Neural cell (in vitro differentiated cells): ENCODE data around the gene ZSWIM5. TPM values are rescaled to one million over a fixed set of nuclear protein-coding genes. Genes with fewer than 3 reads are reported as not detected.

Experiments
- H2AFZ ChIP-seq: fragments of 200-600, 300-800 bp; sonication (generic), shearing (Covaris generic); 2 replicates; pipeline ENCODE4 v1.6.0; 2014; ENCODE audit warnings: low read depth, mild to moderate bottlenecking, antibody characterized with exemption, low read length, moderate library complexity
- H3F3A ChIP-seq: fragments of 200-600 bp; shearing (Covaris generic); 2 replicates; pipeline ENCODE4 v1.6.1; 2016; ENCODE audit warnings: mild to moderate bottlenecking, moderate library complexity, mixed read lengths, antibody characterized with exemption, low read length; ENCODE audit not compliant: insufficient read depth, poor library complexity, severe bottlenecking
- H3K27ac ChIP-seq: fragments of 200-600, 300-800 bp; sonication (generic), shearing (Covaris generic); 2 replicates; pipeline ENCODE4 v1.5.1; 2014; ENCODE audit warnings: mild to moderate bottlenecking, low read length, moderate library complexity
- H3K27me3 ChIP-seq: fragments of 300-800, 200-600 bp; sonication (generic), shearing (Covaris generic); 2 replicates; pipeline ENCODE4 v1.6.0; 2014; ENCODE audit warnings: mild to moderate bottlenecking, low read depth, low read length, moderate library complexity; ENCODE audit not compliant: insufficient read depth
- H3K36me3 ChIP-seq: fragments of 300-800, 200-600 bp; sonication (generic), shearing (Covaris generic); 2 replicates; pipeline ENCODE4 v1.5.1; 2014; ENCODE audit warnings: mild to moderate bottlenecking, antibody characterized with exemption, low read length, moderate library complexity; ENCODE audit not compliant: insufficient read depth
- H3K4me2 ChIP-seq: fragments of 300-800, 200-600 bp; sonication (generic), shearing (Covaris generic); 2 replicates; pipeline ENCODE4 v1.6.0; 2014; ENCODE audit warnings: mild to moderate bottlenecking, low read length
- H3K4me3 ChIP-seq: fragments of 300-800, 200-600 bp; sonication (generic), shearing (Covaris generic); 2 replicates; pipeline ENCODE4 v1.5.1; 2014; ENCODE audit warnings: mild to moderate bottlenecking, low read length, moderate library complexity
- H3K79me2 ChIP-seq: fragments of 200-600 bp; shearing (Covaris generic); replicated peaks from 2 replicates; pipeline ENCODE4 v1.6.0; 2014; ENCODE audit warnings: mild to moderate bottlenecking, low read length, moderate library complexity; ENCODE audit not compliant: insufficient read depth
- H3K9ac ChIP-seq: fragments of 300-800, 200-600 bp; sonication (generic), shearing (Covaris generic); 2 replicates; pipeline ENCODE4 v1.6.1; 2016; ENCODE audit warnings: mild to moderate bottlenecking, low read length, mixed read lengths
- H3K9me2 ChIP-seq: fragments of 200-600 bp; shearing (Covaris generic); 2 replicates; pipeline ENCODE4 v1.6.1; 2016; ENCODE audit warnings: mild to moderate bottlenecking, low read length, mixed read lengths; ENCODE audit not compliant: insufficient read depth
- H3K9me3 ChIP-seq: fragments of 200-600, 300-800 bp; sonication (generic), shearing (Covaris generic); 2 replicates; pipeline ENCODE4 v1.6.1; 2016; ENCODE audit warnings: mild to moderate bottlenecking, mixed run types, low read length, moderate library complexity, mixed read lengths
- H4K20me1 ChIP-seq: fragments of 200-600 bp; shearing (Covaris generic); 2 replicates; pipeline ENCODE4 v1.6.1; 2016; ENCODE audit warnings: mild to moderate bottlenecking, mixed run types; ENCODE audit not compliant: insufficient read depth
- CTCF ChIP-seq: fragments of 450-650 bp; IDR thresholded peaks from 2 replicates; pipeline ENCODE4 v1.5.1; 2014; ENCODE audit warnings: antibody characterized with exemption, mild to moderate bottlenecking, moderate library complexity; ENCODE audit not compliant: poor library complexity, severe bottlenecking
- EP300 ChIP-seq: fragments of 450-650 bp; conservative IDR thresholded peaks from 2 replicates; pipeline ENCODE4 v1.6.1; 2014; ENCODE audit warnings: antibody characterized with exemption, mild to moderate bottlenecking, moderate library complexity; ENCODE audit not compliant: poor library complexity, severe bottlenecking
- EZH2 ChIP-seq: fragments of 200-600, 300-800 bp; shearing (Covaris generic), sonication (generic); IDR thresholded peaks from 2 replicates; pipeline ENCODE4 v1.6.1; 2014; ENCODE audit warnings: antibody characterized with exemption, low read length, borderline replicate concordance, mild to moderate bottlenecking; ENCODE audit not compliant: insufficient read depth, poor library complexity, severe bottlenecking
- MXI1 ChIP-seq: fragments of 450-650 bp; conservative IDR thresholded peaks from 2 replicates; pipeline ENCODE4 v1.6.1; 2014; ENCODE audit warnings: antibody characterized with exemption, mild to moderate bottlenecking; ENCODE audit not compliant: poor library complexity, severe bottlenecking
- POLR2AphosphoS5 ChIP-seq: IDR thresholded peaks from 2 replicates; pipeline ENCODE4 v1.6.1; 2012
- RAD21 ChIP-seq: fragments of 450-650 bp; conservative IDR thresholded peaks from 2 replicates; pipeline ENCODE4 v1.6.1; 2014; ENCODE audit warnings: antibody characterized with exemption, mild to moderate bottlenecking, moderate library complexity
- REST ChIP-seq: IDR thresholded peaks from 2 replicates; pipeline ENCODE4 v1.6.1; 2012; ENCODE audit warnings: borderline replicate concordance
- SMC3 ChIP-seq: fragments of 450-650 bp; conservative IDR thresholded peaks from 2 replicates; pipeline ENCODE4 v1.6.1; 2014; ENCODE audit warnings: antibody characterized with exemption, mild to moderate bottlenecking, moderate library complexity; ENCODE audit not compliant: poor library complexity
- TAF1 ChIP-seq: IDR thresholded peaks from 2 replicates; pipeline ENCODE4 v1.6.1; 2012; ENCODE audit warnings: low read depth
- polyA plus RNA-seq: library from polyadenylated mRNA; depleted of rRNA; stranded (reverse); fragments of >200 nt; gene quantifications from 2 replicates; pipeline ENCODE4 v1.2.3, GENCODE V29; 2014

The ZSWIM5 gene
- polyA plus RNA-seq, 1 donor from 2014 or later = 27.2 TPM

GRCh38 chr1:45236136-45236535, 29.7 kb upstream of the ZSWIM5 start:
- H2AFZ ChIP-seq = no peak overlapping the region
- H3K9me2 ChIP-seq = no peaks in the 10 kb centered on the region
- no peak overlapping the region for H3K4me3 ChIP-seq
- no peak overlapping the region for H3K4me2 ChIP-seq
- H4K20me1 ChIP-seq = no peaks in the 10 kb centered on the region
- no peak overlapping the region for H3K27ac ChIP-seq
- no peak overlapping the region for H3K9ac ChIP-seq
- no peaks in the 10 kb centered on the region for H3F3A ChIP-seq
- H3K36me3 ChIP-seq = no peaks in the 10 kb centered on the region
- H3K79me2 ChIP-seq = no peaks in the 10 kb centered on the region
- no peaks in the 10 kb centered on the region for H3K9me3 ChIP-seq
- H3K27me3 ChIP-seq = no peaks in the 10 kb centered on the region
- no peak for TF ChIP-seq EZH2
- no peak for TF ChIP-seq SMC3
- no peak for TF ChIP-seq RAD21
- TF ChIP-seq POLR2AphosphoS5 = no peak
- no peak for TF ChIP-seq MXI1
- no peak for TF ChIP-seq EP300
- no peak for TF ChIP-seq REST
- no peak for TF ChIP-seq CTCF
- no peak for TF ChIP-seq TAF1

- Histone ChIP-seq H3K9ac (no peak overlapping the region), H3K36me3 (no peaks in the 10 kb centered on the region), H3K79me2 (no peaks in the 10 kb centered on the region), H4K20me1 (no peaks in the 10 kb centered on the region), H3K27me3 (no peaks in the 10 kb centered on the region), H3K4me2 (no peak overlapping the region), H2AFZ (no peak overlapping the region), H3K27ac (no peak overlapping the region), H3F3A (no peaks in the 10 kb centered on the region), H3K9me2 (no peaks in the 10 kb centered on the region), H3K9me3 (no peaks in the 10 kb centered on the region), H3K4me3 (no peak overlapping the region)
- TF ChIP-seq TAF1 (no peak), RAD21 (no peak), MXI1 (no peak), SMC3 (no peak), EP300 (no peak), REST (no peak), POLR2AphosphoS5 (no peak), EZH2 (no peak), CTCF (no peak)
Observed at GRCh38 chr1:45230537-45230936, 24.1 kb upstream of the ZSWIM5 start.
